GM12878 (cell line): Measurements from ENCODE around the gene SHANK1. TPM values are rescaled to one million over a fixed set of nuclear protein-coding genes. Genes with fewer than 3 reads are reported as not detected.

Source experiments
- ATAC-seq: fragments of 200-7000 bp; cut with Tn5 transposase; 3 replicates; pipeline ENCODE4 v1.9.1; 2020; ENCODE audit warnings: mild to moderate bottlenecking, moderate library complexity
- BruUV-seq: library from RNA; stranded (reverse); fragments of 400-500 nt; replicated peaks from 2 replicates; lab custom pipeline; 2021; lab: Mats Ljungman, UMichigan
- CTCF ChIA-PET: fragments of 300-600 bp; sonication (Branson Sonifier 250); formaldehyde crosslinking; extraction: SDS; loops from one replicate; lab custom pipeline; 2021; ENCODE audit warnings: inconsistent platforms; lab: Yijun Ruan, JAX
- POLR2A ChIA-PET: fragments of 350-600 bp; formaldehyde crosslinking; extraction: SDS; loops from one replicate; lab custom pipeline; 2021; ENCODE audit warnings: inconsistent platforms; lab: Charles Lee
- RAD21 ChIA-PET: fragments of 300-600 bp; sonication (Branson Sonifier 250); formaldehyde crosslinking; loops from one replicate; lab custom pipeline; 2023; ENCODE audit warnings: antibody characterized with exemption; ENCODE audit not compliant: unreplicated experiment; lab: Charles Lee
- SMC1A ChIA-PET: fragments of 300-600 bp; sonication (Branson Sonifier 250); formaldehyde crosslinking; loops from one replicate; lab custom pipeline; 2023; ENCODE audit not compliant: unreplicated experiment, uncharacterized antibody; lab: Charles Lee
- DNase-seq: peaks from one replicate; pipeline ENCODE4 v3.0.0-alpha.2; 2011; ENCODE audit warnings: low read depth, low spot score
- FAIRE-seq: peaks from 3 replicates; lab custom pipeline; 2011; peaks lifted over from hg19 to GRCh38; lab: Jason Lieb, UNC
- H2AFZ ChIP-seq: 2 replicates; pipeline ENCODE4 v1.6.0; 2011; ENCODE audit warnings: low read depth, low read length, control low read depth; ENCODE audit not compliant: control insufficient read depth
- H3K27ac ChIP-seq: 2 replicates; pipeline ENCODE4 v1.5.1; 2011; ENCODE audit warnings: control low read depth; ENCODE audit not compliant: control insufficient read depth, insufficient read depth
- H3K27me3 ChIP-seq, 2 experiments: replicated peaks in 1 of 2; 2 replicates each; pipeline versions ENCODE4 v1.6.0 to v1.6.1; 2011; ENCODE audit warnings: low read length in 1 of 2; ENCODE audit not compliant: control insufficient read depth in 2 of 2, insufficient read depth in 2 of 2
- H3K36me3 ChIP-seq, 2 experiments: 2 replicates each; pipeline ENCODE4 v1.5.1; 2011; ENCODE audit warnings: low read length in 1 of 2; ENCODE audit not compliant: control insufficient read depth in 2 of 2, insufficient read depth in 2 of 2
- H3K4me1 ChIP-seq: 2 replicates; pipeline ENCODE4 v1.6.1; 2011; ENCODE audit warnings: mild to moderate bottlenecking, low read length, moderate library complexity, mixed read lengths; ENCODE audit not compliant: control insufficient read depth, insufficient read depth
- H3K4me2 ChIP-seq: 2 replicates; pipeline ENCODE4 v1.6.0; 2011; ENCODE audit warnings: control low read depth; ENCODE audit not compliant: control insufficient read depth, insufficient read depth
- H3K4me3 ChIP-seq: fragments of 200-600 bp; sonication (generic); 2 replicates; pipeline ENCODE4 v1.5.1; 2016
- H3K79me2 ChIP-seq: 2 replicates; pipeline ENCODE4 v1.6.0; 2011; ENCODE audit warnings: low read length; ENCODE audit not compliant: control insufficient read depth, insufficient read depth
- H3K9ac ChIP-seq: 2 replicates; pipeline ENCODE4 v1.8.0; 2011; ENCODE audit warnings: low read length, control low read depth, mixed read lengths; ENCODE audit not compliant: control insufficient read depth, insufficient read depth
- H3K9me3 ChIP-seq: replicated peaks from 3 replicates; pipeline ENCODE4 v1.5.1; 2011; ENCODE audit warnings: mild to moderate bottlenecking, low read length; ENCODE audit not compliant: control insufficient read depth, insufficient read depth
- H4K20me1 ChIP-seq: 2 replicates; pipeline ENCODE4 v1.6.0; 2011; ENCODE audit not compliant: control insufficient read depth, insufficient read depth
- CHD2 ChIP-seq: IDR thresholded peaks from 2 replicates; pipeline ENCODE4 v1.6.1; 2011; ENCODE audit warnings: low read depth, low read length, improper control_type of control experiment, borderline replicate concordance
- CREM ChIP-seq: IDR thresholded peaks from 2 replicates; pipeline ENCODE4 v1.6.1; 2014; ENCODE audit warnings: antibody characterized with exemption, low read depth
- ESRRA ChIP-seq: IDR thresholded peaks from 2 replicates; pipeline ENCODE4 v1.6.1; 2012; ENCODE audit warnings: mild to moderate bottlenecking, low read length, improper control_type of control experiment
- IRF4 ChIP-seq: IDR thresholded peaks from 2 replicates; pipeline ENCODE4 v1.6.1; 2011; ENCODE audit warnings: low read depth, low read length
- MTA3 ChIP-seq: IDR thresholded peaks from 2 replicates; pipeline ENCODE4 v1.6.1; 2012; ENCODE audit warnings: low read length, inconsistent platforms, borderline replicate concordance
- PAX8 ChIP-seq: fragments of 450-650 bp; IDR thresholded peaks from 2 replicates; pipeline ENCODE4 v1.6.1; 2017; ENCODE audit warnings: mild to moderate bottlenecking, moderate library complexity
- SMAD1 ChIP-seq: fragments of 450-650 bp; IDR thresholded peaks from 2 replicates; pipeline ENCODE4 v1.6.1; 2018; ENCODE audit warnings: mild to moderate bottlenecking, low read depth; ENCODE audit not compliant: partially characterized antibody
- WGBS: methylation state at CpG from one replicate; pipeline ENCODE4 v1.1.6; 2016; ENCODE audit warnings: low lambda C conversion rate; ENCODE audit not compliant: insufficient replicate concordance, insufficient coverage; ENCODE audit errors: missing lambda C conversion rate; 5-methylcytosine and 5-hydroxymethylcytosine counted together
- in situ Hi-C: fragments of 300-500 bp; cut with MboI; formaldehyde crosslinking; loops from 9 replicates; pipeline ENCODE4 v1.14.3; 2018; ENCODE audit warnings: mixed read lengths
- intact Hi-C: fragments of 100-400 bp; cut with micrococcal nuclease; formaldehyde crosslinking; loops from one replicate; pipeline ENCODE4 v1.14.2; 2022; ENCODE audit not compliant: unreplicated experiment
- polyA plus RNA-seq, 11 experiments: library from polyadenylated mRNA; depleted of rRNA in 4 of 11; unstranded in 6 of 11; stranded (reverse) in 5 of 11; fragments of >200 nt; fragmentation: Nextera tagmentation in 4 of 11; fragmentation: Illumina TruSeq in 1 of 11; extraction: Ambion mirVana in 4 of 11; extraction: Trizol in 1 of 11; gene quantifications; 1 replicate in 1 of 11; 2 replicates in 10 of 11; pipeline versions ENCODE4 v1.2.1 to v1.2.3, GENCODE V29; 2011 to 2016; ENCODE audit warnings: inconsistent platforms in 2 of 11, missing spikeins in 2 of 11, low read depth in 1 of 11
- total RNA-seq, 4 experiments: library from RNA; depleted of rRNA in 3 of 4; stranded (reverse); fragments of >200 nt in 3 of 4; fragmentation: Illumina TruSeq in 1 of 4; extraction: Trizol in 1 of 4; gene quantifications; 2 replicates each; pipeline versions ENCODE4 v1.2.1 to v1.2.3, GENCODE V29; 2013 to 2021
- TF ChIP-seq, protein P1 (sequence below): fragments of 450-650 bp; formaldehyde crosslinking; IDR thresholded peaks from 2 replicates; pipeline ENCODE4 v1.4.0; 2022; ENCODE audit warnings: mild to moderate bottlenecking, moderate library complexity
- TF ChIP-seq, protein P2 (sequence below): fragments of 150-350 bp; IDR thresholded peaks from 2 replicates; pipeline ENCODE4 v1.6.1; 2016; ENCODE audit warnings: low read depth, low read length

SHANK1 gene
- total and polyA plus RNA-seq, 10 of the 15 experiments (the other 5 are each of a cell fraction or from before 2014, with no cell fraction given), result not detected

DNA sequence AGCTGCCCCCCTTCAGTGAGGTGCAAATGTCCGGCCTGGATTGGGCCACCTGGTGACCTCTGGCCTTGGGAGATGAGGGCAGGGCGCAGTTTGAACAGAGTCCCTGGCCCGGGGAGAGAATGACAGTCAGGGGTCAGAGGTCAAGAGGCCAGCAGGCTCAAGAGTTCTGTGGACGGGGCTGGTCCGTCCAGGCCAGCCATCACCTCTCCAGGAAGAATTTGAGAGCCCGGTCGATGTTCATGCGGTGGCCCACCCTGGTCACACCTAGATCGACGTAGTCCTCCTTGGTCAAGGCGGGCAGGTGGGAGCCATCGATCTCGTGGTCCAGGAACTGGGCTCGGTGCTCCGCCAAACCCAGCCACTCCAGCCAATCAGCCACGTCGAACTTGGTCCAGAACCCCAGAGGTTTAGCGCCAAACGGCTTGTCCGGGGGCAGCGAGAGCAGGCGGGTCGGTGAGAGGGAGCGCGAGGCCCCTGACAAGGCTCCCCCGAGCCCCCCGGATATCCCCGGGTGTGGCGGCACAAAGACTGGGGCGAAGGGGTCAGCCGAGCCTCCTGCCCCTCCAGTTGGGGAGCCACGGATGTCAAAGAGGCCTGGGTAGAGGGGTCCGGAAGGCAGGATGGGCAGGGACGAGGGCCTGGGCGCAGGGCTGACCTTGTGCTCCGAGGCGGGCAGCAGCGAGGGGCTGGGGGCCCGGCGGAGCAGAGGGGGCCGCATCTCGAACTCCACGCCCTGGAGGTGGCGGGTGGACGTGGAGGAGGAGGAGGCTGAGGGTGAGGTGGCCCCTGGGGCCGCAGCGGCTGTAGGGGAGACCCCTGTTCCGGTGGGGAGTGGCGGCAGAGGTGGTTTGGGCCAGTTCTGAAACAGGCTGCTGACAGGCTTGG lies 57.6 kb downstream of the SHANK1 start (continued):
- no peak for TF ChIP-seq IRF4
- TF ChIP-seq MTA3, result no peak
- no peak for TF ChIP-seq CHD2
- TF ChIP-seq PAX8, result no peak
- TF ChIP-seq, protein P1, sequence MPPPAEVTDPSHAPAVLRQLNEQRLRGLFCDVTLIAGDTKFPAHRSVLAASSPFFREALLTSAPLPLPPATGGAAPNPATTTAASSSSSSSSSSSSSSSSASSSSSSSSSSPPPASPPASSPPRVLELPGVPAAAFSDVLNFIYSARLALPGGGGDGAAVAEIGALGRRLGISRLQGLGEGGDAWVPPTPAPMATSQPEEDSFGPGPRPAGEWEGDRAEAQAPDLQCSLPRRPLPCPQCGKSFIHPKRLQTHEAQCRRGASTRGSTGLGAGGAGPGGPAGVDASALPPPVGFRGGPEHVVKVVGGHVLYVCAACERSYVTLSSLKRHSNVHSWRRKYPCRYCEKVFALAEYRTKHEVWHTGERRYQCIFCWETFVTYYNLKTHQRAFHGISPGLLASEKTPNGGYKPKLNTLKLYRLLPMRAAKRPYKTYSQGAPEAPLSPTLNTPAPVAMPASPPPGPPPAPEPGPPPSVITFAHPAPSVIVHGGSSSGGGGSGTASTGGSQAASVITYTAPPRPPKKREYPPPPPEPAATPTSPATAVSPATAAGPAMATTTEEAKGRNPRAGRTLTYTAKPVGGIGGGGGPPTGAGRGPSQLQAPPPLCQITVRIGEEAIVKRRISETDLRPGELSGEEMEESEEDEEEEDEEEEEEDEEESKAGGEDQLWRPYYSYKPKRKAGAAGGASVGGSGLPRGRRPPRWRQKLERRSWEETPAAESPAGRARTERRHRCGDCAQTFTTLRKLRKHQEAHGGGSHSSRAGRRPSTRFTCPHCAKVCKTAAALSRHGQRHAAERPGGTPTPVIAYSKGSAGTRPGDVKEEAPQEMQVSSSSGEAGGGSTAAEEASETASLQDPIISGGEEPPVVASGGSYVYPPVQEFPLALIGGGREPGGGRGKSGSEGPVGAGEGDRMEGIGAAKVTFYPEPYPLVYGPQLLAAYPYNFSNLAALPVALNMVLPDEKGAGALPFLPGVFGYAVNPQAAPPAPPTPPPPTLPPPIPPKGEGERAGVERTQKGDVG, result no peak

DNA sequence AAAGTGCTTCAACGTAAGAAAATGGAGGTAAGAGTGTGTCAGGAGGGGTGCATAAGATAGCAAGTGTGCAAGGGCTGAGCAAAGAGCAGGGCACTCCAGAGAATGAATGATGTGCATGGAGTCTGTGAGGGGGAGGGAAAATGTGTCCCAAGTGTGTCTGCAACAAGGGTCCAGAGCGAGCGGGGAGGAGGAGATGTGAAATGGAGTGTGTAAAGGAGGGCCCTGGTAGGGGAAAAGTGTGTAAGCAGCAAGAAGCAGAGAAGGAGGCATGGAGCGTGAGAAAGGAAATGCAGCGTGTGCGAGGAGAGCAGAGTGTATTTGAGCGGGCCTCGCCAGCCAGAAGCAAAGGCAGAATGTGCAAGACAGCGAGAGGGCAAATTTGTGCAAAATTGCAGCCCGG lies 58.6 kb downstream of the SHANK1 start:
- Histone ChIP-seq H3K27ac (no peak overlapping the region), H2AFZ (no peak overlapping the region), H3K9ac (no peak overlapping the region), H3K9me3 (no peaks in the 10 kb centered on the region; the same call in 2 of the 3 replicates), H3K4me2 (no peak overlapping the region), H3K79me2 (no peaks in the 10 kb centered on the region), H3K4me3 (no peak overlapping the region), H4K20me1 (no peaks in the 10 kb centered on the region), H3K4me1 (no peaks in the 10 kb centered on the region), H3K36me3 (no peaks in the 10 kb centered on the region), H3K27me3 (no peaks in the 10 kb centered on the region)
- in situ Hi-C loops, result no loop called here
- WGBS, result 9% methylated on average over 10 of the region's 10 CpGs
- CTCF ChIA-PET, result no interaction called here
- DNase-seq, result no peak
- SMC1A ChIA-PET, result no interaction called here
- RAD21 ChIA-PET, result no interaction called here
- no peak for FAIRE-seq
- ATAC-seq, result no peak
- POLR2A ChIA-PET, result no interaction called here
- intact Hi-C loops, result no loop called here
- no TSS peak for BruUV-seq
- TF ChIP-seq IRF4 (no peak), SMAD1 (no peak), ESRRA (no peak), CREM (no peak)
- TF ChIP-seq, protein P2, sequence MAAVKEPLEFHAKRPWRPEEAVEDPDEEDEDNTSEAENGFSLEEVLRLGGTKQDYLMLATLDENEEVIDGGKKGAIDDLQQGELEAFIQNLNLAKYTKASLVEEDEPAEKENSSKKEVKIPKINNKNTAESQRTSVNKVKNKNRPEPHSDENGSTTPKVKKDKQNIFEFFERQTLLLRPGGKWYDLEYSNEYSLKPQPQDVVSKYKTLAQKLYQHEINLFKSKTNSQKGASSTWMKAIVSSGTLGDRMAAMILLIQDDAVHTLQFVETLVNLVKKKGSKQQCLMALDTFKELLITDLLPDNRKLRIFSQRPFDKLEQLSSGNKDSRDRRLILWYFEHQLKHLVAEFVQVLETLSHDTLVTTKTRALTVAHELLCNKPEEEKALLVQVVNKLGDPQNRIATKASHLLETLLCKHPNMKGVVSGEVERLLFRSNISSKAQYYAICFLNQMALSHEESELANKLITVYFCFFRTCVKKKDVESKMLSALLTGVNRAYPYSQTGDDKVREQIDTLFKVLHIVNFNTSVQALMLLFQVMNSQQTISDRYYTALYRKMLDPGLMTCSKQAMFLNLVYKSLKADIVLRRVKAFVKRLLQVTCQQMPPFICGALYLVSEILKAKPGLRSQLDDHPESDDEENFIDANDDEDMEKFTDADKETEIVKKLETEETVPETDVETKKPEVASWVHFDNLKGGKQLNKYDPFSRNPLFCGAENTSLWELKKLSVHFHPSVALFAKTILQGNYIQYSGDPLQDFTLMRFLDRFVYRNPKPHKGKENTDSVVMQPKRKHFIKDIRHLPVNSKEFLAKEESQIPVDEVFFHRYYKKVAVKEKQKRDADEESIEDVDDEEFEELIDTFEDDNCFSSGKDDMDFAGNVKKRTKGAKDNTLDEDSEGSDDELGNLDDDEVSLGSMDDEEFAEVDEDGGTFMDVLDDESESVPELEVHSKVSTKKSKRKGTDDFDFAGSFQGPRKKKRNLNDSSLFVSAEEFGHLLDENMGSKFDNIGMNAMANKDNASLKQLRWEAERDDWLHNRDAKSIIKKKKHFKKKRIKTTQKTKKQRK, result no peak
